ENCODE results near the gene TLDC2. TPM values are rescaled to one million over a fixed set of nuclear protein-coding genes. Genes with fewer than 3 reads are reported as not detected.

Gene TLDC2
- total RNA-seq, 1 experiment from 2014 or later = 0.32 TPM

GRCh38 chr20:36856691-36857635 is 19.0 kb upstream of the TLDC2 start:
- no peak for DNase-seq (ENCODE audit: low read depth, low spot score)
- Histone ChIP-seq H4K20me1 (ENCODE audit: insufficient read depth) (no peaks in the 10 kb centered on the region), H3K9me3 (ENCODE audit: control insufficient read depth in 1 of 2, insufficient read depth in 1 of 2, low read depth in 1 of 2, low read length in 2 of 2) (no peaks in the 10 kb centered on the region), H3K4me3 (replicated peaks in 1 of 2; ENCODE audit: low read depth in 1 of 2, low read length in 2 of 2) (no peak overlapping the region), H3K4me2 (ENCODE audit: low read length) (no peak overlapping the region), H3K4me1 (ENCODE audit: control insufficient read depth in 1 of 2, insufficient read depth in 2 of 2, low read length in 2 of 2) (peaks cover 16 to 55% of the 10 kb centered on the region in 2 experiments), H3K9ac (ENCODE audit: low read length) (no peak overlapping the region), H3K79me2 (ENCODE audit: insufficient read depth, low read length) (peaks cover 52% of the 10 kb centered on the region; the same call in 1 of the 2 replicates), H3K27me3 (ENCODE audit: insufficient read depth, low read length) (no peaks in the 10 kb centered on the region), H3K9me2 (ENCODE audit: insufficient read depth) (no peaks in the 10 kb centered on the region), H2AFZ (ENCODE audit: low read depth, low read length, poor library complexity, severe bottlenecking) (no peak overlapping the region), H3K27ac (ENCODE audit: low read depth, low read length) (no peak overlapping the region), H3K36me3 (ENCODE audit: control insufficient read depth in 1 of 2, insufficient read depth in 2 of 2, low read length in 2 of 2) (no peaks in the 10 kb centered on the region)
- ChIA-PET RAD21 (ENCODE audit: low non-redundant PET in 1 of 2, low total read pairs in 2 of 2, uncharacterized antibody in 2 of 2, unreplicated experiment in 2 of 2) (no interaction called here), POLR2A (interaction anchor here (1.0 to 1.6 kb wide), 2 partner anchors 8 to 21 kb away, joined by 3 to 5 read pairs; no protein-coding TSS in a partner anchor), CTCF (interaction anchor here (1.1 kb wide), 1 partner anchor 21 kb away, joined by 5 read pairs; no protein-coding TSS in a partner anchor)
- BruUV-seq (replicated peaks) = no TSS peak
- ATAC-seq = no peak
- TF ChIP-seq, protein P1, sequence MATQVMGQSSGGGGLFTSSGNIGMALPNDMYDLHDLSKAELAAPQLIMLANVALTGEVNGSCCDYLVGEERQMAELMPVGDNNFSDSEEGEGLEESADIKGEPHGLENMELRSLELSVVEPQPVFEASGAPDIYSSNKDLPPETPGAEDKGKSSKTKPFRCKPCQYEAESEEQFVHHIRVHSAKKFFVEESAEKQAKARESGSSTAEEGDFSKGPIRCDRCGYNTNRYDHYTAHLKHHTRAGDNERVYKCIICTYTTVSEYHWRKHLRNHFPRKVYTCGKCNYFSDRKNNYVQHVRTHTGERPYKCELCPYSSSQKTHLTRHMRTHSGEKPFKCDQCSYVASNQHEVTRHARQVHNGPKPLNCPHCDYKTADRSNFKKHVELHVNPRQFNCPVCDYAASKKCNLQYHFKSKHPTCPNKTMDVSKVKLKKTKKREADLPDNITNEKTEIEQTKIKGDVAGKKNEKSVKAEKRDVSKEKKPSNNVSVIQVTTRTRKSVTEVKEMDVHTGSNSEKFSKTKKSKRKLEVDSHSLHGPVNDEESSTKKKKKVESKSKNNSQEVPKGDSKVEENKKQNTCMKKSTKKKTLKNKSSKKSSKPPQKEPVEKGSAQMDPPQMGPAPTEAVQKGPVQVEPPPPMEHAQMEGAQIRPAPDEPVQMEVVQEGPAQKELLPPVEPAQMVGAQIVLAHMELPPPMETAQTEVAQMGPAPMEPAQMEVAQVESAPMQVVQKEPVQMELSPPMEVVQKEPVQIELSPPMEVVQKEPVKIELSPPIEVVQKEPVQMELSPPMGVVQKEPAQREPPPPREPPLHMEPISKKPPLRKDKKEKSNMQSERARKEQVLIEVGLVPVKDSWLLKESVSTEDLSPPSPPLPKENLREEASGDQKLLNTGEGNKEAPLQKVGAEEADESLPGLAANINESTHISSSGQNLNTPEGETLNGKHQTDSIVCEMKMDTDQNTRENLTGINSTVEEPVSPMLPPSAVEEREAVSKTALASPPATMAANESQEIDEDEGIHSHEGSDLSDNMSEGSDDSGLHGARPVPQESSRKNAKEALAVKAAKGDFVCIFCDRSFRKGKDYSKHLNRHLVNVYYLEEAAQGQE (IDR thresholded peaks at IDR 0.05; ENCODE audit: low read depth) = no peak
- TF ChIP-seq ELF1 (IDR thresholded peaks at IDR 0.05; ENCODE audit: borderline replicate concordance, low read depth) (no peak), POLR2A (IDR thresholded peaks at IDR 0.05; ENCODE audit: borderline replicate concordance, extremely low read depth, insufficient read depth, insufficient read length) (no peak), ZNF274 (IDR thresholded peaks at IDR 0.05; ENCODE audit: low read depth, low read length) (no peak), EGR1 (IDR thresholded peaks at IDR 0.05; ENCODE audit: low read depth) (no peak), TCF7L2 (IDR thresholded peaks at IDR 0.05; ENCODE audit: borderline replicate concordance, extremely low read depth, insufficient read depth, insufficient read length) (no peak), CEBPB (IDR thresholded peaks at IDR 0.05; ENCODE audit: low read depth) (no peak), FOSL1 (IDR thresholded peaks at IDR 0.05; ENCODE audit: low read depth) (no peak), SRF (IDR thresholded peaks at IDR 0.05; ENCODE audit: low read depth) (no peak)
- TF ChIP-seq, protein P2, sequence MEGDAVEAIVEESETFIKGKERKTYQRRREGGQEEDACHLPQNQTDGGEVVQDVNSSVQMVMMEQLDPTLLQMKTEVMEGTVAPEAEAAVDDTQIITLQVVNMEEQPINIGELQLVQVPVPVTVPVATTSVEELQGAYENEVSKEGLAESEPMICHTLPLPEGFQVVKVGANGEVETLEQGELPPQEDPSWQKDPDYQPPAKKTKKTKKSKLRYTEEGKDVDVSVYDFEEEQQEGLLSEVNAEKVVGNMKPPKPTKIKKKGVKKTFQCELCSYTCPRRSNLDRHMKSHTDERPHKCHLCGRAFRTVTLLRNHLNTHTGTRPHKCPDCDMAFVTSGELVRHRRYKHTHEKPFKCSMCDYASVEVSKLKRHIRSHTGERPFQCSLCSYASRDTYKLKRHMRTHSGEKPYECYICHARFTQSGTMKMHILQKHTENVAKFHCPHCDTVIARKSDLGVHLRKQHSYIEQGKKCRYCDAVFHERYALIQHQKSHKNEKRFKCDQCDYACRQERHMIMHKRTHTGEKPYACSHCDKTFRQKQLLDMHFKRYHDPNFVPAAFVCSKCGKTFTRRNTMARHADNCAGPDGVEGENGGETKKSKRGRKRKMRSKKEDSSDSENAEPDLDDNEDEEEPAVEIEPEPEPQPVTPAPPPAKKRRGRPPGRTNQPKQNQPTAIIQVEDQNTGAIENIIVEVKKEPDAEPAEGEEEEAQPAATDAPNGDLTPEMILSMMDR (IDR thresholded peaks at IDR 0.05 in 2 of 3, conservative IDR thresholded peaks at IDR 0.05 in 1 of 3; ENCODE audit: borderline replicate concordance in 1 of 3, insufficient read depth in 1 of 3, low read depth in 2 of 3, low read length in 2 of 3) = no peak
- intact Hi-C loops (cut with micrococcal nuclease) = no loop called here
